Stimulated activated CD8-positive, alpha-beta memory T cell treated with anti-CD3 and anti-CD28 coated beads, Interleukin-7, amount 100 ng/mL, for 1 hour (primary cell): ENCODE data around the gene RCL1.
"Not testable (repeated sequence)": the region's sequence is repeated elsewhere in the genome, so short reads cannot be mapped to it uniquely, and the experiment has no call there.

Experiments used
- DNase-seq, 2 donors: peaks; one replicate each; pipeline ENCODE4 v3.0.0-alpha.2; 2020; ENCODE audit warnings: low read depth in 2 of 2

The RCL1 gene

GRCh38 chr9:4783191-4783590, 9.6 kb upstream of the RCL1 start:
- DNase-seq: not testable (repeated sequence)

GRCh38 chr9:4784403-4784802, 8.3 kb upstream of the RCL1 start:
- no peak for DNase-seq

GRCh38 chr9:4786599-4786998, 6.1 kb upstream of the RCL1 start:
- DNase-seq: no peak

GRCh38 chr9:4787876-4788275, 4.9 kb upstream of the RCL1 start:
- no peak for DNase-seq

GRCh38 chr9:4788703-4789102, 4.0 kb upstream of the RCL1 start:
- DNase-seq: no peak

DNA sequence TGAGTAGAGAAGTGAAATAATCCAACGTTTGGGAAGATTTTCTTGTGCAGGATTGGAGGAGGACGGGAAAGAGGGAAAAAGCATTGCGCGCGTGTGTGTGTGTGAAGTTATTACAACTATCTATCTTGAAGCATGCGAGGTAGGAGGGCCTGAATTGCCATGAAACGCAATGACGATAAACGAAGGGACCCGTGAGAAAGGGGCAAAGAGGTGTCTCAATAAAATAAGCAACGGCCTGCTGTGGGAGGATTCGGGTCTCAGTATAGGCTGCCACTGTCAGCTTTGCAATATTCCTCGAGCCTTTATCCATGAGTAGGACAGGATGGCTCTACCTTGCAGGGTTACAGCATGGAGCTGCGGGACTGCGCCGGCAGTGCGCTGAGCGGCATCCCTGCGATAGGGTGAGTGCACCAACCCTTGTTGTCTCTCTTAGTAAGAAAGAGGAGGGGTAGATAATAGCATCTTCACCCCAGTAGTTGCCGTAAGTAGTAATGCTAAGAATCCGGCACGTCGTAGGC, 631 bp upstream of the RCL1 start:
- DNase-seq: no peak

DNA sequence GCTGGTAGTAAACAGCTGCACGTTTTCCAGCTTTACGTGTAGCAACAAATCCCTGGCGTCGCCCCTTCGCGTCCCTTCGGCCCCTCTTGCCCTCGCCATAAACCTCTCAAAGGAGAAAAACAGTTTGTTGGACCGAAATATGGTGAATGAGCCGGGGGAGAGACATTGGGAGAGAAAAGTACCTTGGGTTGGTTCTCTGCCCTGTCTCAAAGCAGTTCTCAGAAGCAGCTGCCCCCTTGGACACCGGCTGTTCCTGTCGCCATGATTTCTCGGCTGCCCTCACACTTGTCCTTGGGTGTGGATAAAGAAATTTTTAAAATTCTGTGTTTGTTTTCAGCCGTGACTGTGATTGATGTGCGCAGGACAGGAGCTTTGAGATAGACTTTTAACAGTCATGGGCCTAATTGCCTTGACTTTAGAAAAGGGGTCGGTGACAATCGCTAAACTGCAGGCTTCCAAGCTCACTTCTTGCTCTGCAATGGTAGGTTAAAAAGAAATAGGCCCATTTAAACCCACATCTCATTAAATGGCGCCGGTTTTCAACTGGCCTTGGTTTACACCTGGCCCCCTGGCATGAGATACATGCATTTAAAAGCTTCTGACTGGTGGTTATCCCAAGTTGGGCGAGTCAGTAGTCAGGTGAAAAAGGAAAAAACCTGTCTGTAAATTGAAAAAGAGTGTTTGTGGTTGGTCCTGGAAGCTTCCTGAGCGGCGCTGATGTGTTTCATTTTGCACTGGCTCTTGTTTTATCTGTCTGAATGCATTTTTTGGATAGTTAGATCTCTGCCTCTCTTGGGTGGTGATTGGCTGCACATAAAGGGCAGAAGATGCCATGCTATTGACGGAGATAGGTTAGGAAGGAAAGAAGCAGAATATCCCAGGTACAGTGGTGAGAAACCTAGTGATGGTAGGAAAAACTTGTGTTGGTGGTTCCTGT, 983 bp downstream of the RCL1 start:
- DNase-seq: no peak

GRCh38 chr9:4794691-4795090, 1.9 kb downstream of the RCL1 start:
- no peak for DNase-seq

- DNase-seq: not testable (repeated sequence)
Measured at GRCh38 chr9:4795108-4795507, 2.4 kb downstream of the RCL1 start.

DNA sequence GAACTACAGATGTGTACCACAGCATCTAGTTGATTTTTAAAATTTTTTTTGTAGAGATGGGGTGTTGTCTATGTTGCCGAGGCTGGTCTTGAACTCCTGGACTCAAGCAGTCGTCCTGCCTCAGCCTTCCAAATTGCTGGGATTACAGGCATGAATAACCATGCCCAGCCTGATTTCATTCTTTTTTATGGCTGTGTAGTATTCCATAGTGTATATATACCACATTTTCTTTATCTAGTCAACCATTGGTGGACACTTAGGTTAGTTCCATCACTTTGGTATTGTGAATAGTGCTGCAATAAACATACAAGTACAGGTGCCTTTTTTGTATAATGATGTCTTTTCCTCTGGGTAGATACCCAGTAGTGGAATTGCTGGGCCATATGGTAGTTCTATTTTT, 3.8 kb downstream of the RCL1 start:
- DNase-seq: no peak

- no peak for DNase-seq
Measured at GRCh38 chr9:4796988-4797853, 4.5 kb downstream of the RCL1 start.

DNA sequence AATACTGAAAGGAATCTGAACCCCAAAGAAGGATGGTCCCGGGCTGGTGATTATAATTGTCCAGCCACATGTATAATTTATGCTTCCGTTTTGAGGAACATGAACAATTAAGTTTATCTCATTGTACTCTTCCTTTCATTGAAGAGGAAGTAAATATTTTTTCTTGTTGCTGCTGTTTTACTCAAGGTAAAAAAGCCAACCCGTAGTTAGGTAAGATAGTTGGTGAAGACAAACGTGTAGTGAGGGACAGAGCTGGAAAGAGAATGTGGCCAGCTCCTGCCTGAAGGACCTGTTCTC, 5.1 kb downstream of the RCL1 start:
- no peak for DNase-seq

- no peak for DNase-seq
Measured at GRCh38 chr9:4798281-4799032, 5.7 kb downstream of the RCL1 start.

GRCh38 chr9:4799033-4799430, 6.3 kb downstream of the RCL1 start:
- DNase-seq: no peak

- DNase-seq: no peak
Measured at GRCh38 chr9:4799775-4800174, 7.0 kb downstream of the RCL1 start.

DNA sequence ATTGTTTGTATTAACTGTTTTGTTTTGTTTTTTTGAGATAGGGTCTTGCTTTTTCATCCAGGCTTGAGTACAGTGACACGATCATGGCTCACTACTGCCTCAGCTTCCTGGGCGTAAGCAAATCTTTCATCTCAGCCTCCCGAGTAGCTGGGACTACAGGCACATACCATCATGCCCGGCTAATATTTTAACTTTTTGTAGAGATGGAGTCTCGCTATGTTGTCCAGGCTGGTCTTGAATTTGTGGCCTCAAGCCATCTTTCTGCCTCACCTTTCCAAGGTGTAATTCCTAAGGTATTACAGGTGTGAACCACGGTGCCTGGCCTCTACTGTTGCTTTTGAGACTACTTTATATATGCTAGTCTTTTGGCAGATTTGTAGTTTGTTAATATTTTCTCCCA, 8.4 kb downstream of the RCL1 start:
- DNase-seq: no peak

- DNase-seq: no peak
Measured at GRCh38 chr9:4803670-4804530, 11.2 kb downstream of the RCL1 start.

GRCh38 chr9:4804531-4805016, 11.8 kb downstream of the RCL1 start:
- DNase-seq: no peak

- no peak for DNase-seq
Measured at GRCh38 chr9:4805191-4805918, 12.6 kb downstream of the RCL1 start.

DNA sequence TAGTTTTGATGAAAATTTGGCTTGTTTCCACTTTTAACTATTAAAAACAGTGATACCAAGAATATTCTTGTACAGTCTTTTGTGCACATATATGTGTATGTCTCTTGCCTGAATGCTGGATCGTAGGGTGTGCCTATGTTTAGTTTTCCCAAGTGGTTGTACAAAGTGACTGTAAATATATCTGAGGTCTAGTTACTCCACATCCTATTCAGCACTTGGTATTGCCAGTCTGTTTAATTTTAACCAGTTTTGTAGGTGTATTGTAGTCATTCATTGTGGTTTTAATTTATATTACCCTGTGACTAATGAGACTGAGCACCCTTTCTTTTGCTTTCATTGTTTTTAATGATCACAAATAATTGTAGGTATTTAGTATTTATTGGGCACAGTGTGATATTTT, 17.8 kb downstream of the RCL1 start:
- DNase-seq: no peak
